NCI-H1092 treated with DMSO at 0.1 percent for 48 hours (cell line): Measurements from ENCODE around the gene FGFRL1.

ENCODE experiments used
- DNase-seq: peaks from one replicate; lab custom pipeline; 2025; lab: John Stamatoyannopoulos, UW

FGFRL1 gene

GRCh38 chr4:1023075-1023640 is 11.7 kb downstream of the FGFRL1 start:
- no peak for DNase-seq

- DNase-seq, result no peak
Observed at GRCh38 chr4:1023895-1024740, 12.7 kb downstream of the FGFRL1 start.

- DNase-seq, result no peak
Observed at GRCh38 chr4:1024882-1025545, 13.6 kb downstream of the FGFRL1 start.

- no peak for DNase-seq
Observed at GRCh38 chr4:1026115-1026514, 14.7 kb downstream of the FGFRL1 start.

GRCh38 chr4:1027219-1027914 is 15.9 kb downstream of the FGFRL1 start:
- DNase-seq, result no peak

GRCh38 chr4:1027915-1028238 is 16.5 kb downstream of the FGFRL1 start:
- DNase-seq, result no peak

GRCh38 chr4:1028574-1029220 is 17.3 kb downstream of the FGFRL1 start:
- DNase-seq, result no peak

GRCh38 chr4:1029529-1029928 is 18.1 kb downstream of the FGFRL1 start:
- no peak for DNase-seq

- no peak for DNase-seq
Observed at GRCh38 chr4:1030031-1030430, 18.6 kb downstream of the FGFRL1 start.

GRCh38 chr4:1030559-1030958 is 19.1 kb downstream of the FGFRL1 start:
- DNase-seq, result no peak

- no peak for DNase-seq
Observed at GRCh38 chr4:1031346-1031745, 19.9 kb downstream of the FGFRL1 start.

GRCh38 chr4:1031956-1032795 is 20.8 kb downstream of the FGFRL1 start:
- DNase-seq, result no peak

GRCh38 chr4:1032861-1033260 is 21.4 kb downstream of the FGFRL1 start:
- DNase-seq, result no peak

- no peak for DNase-seq
Observed at GRCh38 chr4:1033840-1034551, 22.6 kb downstream of the FGFRL1 start.

GRCh38 chr4:1035510-1035909 is 24.1 kb downstream of the FGFRL1 start:
- no peak for DNase-seq

GRCh38 chr4:1036095-1036494 is 24.7 kb downstream of the FGFRL1 start:
- no peak for DNase-seq

- DNase-seq, result no peak
Observed at GRCh38 chr4:1036976-1037810, 25.8 kb downstream of the FGFRL1 start.

- no peak for DNase-seq
Observed at GRCh38 chr4:1038948-1039492, 27.6 kb downstream of the FGFRL1 start.
